Fibroblast of lung (primary cell): Measurements from ENCODE around the gene SNAP29. TPM values are rescaled to one million over a fixed set of nuclear protein-coding genes. Genes with fewer than 3 reads are reported as not detected.
A peak's percentile ranks its signal among the peaks of the same experiment; 100 is the strongest.

Experiments used
- DNase-seq, 2 donors: peaks; one replicate each; pipeline versions ENCODE4 v3.0.0 to v3.0.0-alpha.2; 2010; ENCODE audit warnings: low read depth in 2 of 2
- H2AFZ ChIP-seq: 2 replicates; pipeline ENCODE4 v1.5.1; 2012; ENCODE audit warnings: low read length, control low read depth, inconsistent platforms
- H3K27ac ChIP-seq: 2 replicates; pipeline ENCODE4 v1.5.1; 2011; ENCODE audit warnings: low read length, control low read depth; ENCODE audit not compliant: insufficient read depth
- H3K27me3 ChIP-seq: 2 replicates; pipeline ENCODE4 v1.5.1; 2011; ENCODE audit warnings: mild to moderate bottlenecking, low read length; ENCODE audit not compliant: control insufficient read depth, insufficient read depth
- H3K36me3 ChIP-seq: 2 replicates; pipeline ENCODE4 v1.5.1; 2011; ENCODE audit warnings: low read length; ENCODE audit not compliant: control insufficient read depth, insufficient read depth
- H3K4me1 ChIP-seq: 2 replicates; pipeline ENCODE4 v1.5.1; 2011; ENCODE audit warnings: low read length; ENCODE audit not compliant: control insufficient read depth, insufficient read depth; ENCODE audit errors: extremely low read depth
- H3K4me2 ChIP-seq: 2 replicates; pipeline ENCODE4 v1.5.1; 2011; ENCODE audit warnings: low read length, control low read depth; ENCODE audit not compliant: insufficient read depth; ENCODE audit errors: extremely low read depth
- H3K4me3 ChIP-seq, 4 experiments: fragments of 200-600 bp in 1 of 4; sonication (generic) in 1 of 4; replicated peaks in 1 of 4; 2 replicates each; pipeline ENCODE4 v1.5.1; 2011 to 2016; ENCODE audit warnings: low read length in 4 of 4, low read depth in 3 of 4, mild to moderate bottlenecking in 3 of 4, control low read depth in 2 of 4, inconsistent platforms in 1 of 4, mixed read lengths in 1 of 4; ENCODE audit not compliant: insufficient read depth in 1 of 4; ENCODE audit errors: control extremely low read depth in 1 of 4
- H3K79me2 ChIP-seq: 2 replicates; pipeline ENCODE4 v1.5.1; 2012; ENCODE audit warnings: mild to moderate bottlenecking, low read length, inconsistent platforms; ENCODE audit not compliant: control insufficient read depth, insufficient read depth
- H3K9ac ChIP-seq: 2 replicates; pipeline ENCODE4 v1.5.1; 2011; ENCODE audit warnings: mild to moderate bottlenecking, low read length, control low read depth; ENCODE audit not compliant: insufficient read depth
- H3K9me3 ChIP-seq: 2 replicates; pipeline ENCODE4 v1.5.1; 2012; ENCODE audit warnings: low read depth, low read length; ENCODE audit not compliant: control insufficient read depth, insufficient read depth
- H4K20me1 ChIP-seq: 2 replicates; pipeline ENCODE4 v1.5.1; 2011; ENCODE audit warnings: low read length; ENCODE audit not compliant: control insufficient read depth, insufficient read depth; ENCODE audit errors: extremely low read depth
- EZH2 ChIP-seq: IDR thresholded peaks from 2 replicates; pipeline ENCODE4 v1.5.1; 2012; ENCODE audit warnings: low read length, control low read depth, mild to moderate bottlenecking; ENCODE audit errors: missing control alignments
- polyA plus RNA-seq, 2 donors: library from polyadenylated mRNA; depleted of rRNA in 1 of 2; stranded (reverse) in 1 of 2; unstranded in 1 of 2; fragments of >200 nt; gene quantifications; 2 replicates each; pipeline ENCODE4 v1.2.1, GENCODE V29; 2011 to 2012; ENCODE audit warnings: missing spikeins in 1 of 2
- total RNA-seq: library from RNA; depleted of rRNA; stranded (reverse); fragments of >200 nt; gene quantifications from 2 replicates; pipeline ENCODE4 v1.2.1, GENCODE V29; 2014
- TF ChIP-seq, protein P1 (sequence below), 2 donors: IDR thresholded peaks in 1 of 2; conservative IDR thresholded peaks in 1 of 2; 1 replicate in 1 of 2; 2 replicates in 1 of 2; pipeline ENCODE4 v1.5.1; 2011 to 2012; ENCODE audit warnings: low read length in 2 of 2, control low read depth in 1 of 2, inconsistent platforms in 1 of 2, low read depth in 1 of 2, mild to moderate bottlenecking in 1 of 2

SNAP29 gene
- total and polyA plus RNA-seq, 2 donors (not counting 1 experiment from before 2014, with no cell fraction given) = 10.6 to 36.1 TPM

DNA sequence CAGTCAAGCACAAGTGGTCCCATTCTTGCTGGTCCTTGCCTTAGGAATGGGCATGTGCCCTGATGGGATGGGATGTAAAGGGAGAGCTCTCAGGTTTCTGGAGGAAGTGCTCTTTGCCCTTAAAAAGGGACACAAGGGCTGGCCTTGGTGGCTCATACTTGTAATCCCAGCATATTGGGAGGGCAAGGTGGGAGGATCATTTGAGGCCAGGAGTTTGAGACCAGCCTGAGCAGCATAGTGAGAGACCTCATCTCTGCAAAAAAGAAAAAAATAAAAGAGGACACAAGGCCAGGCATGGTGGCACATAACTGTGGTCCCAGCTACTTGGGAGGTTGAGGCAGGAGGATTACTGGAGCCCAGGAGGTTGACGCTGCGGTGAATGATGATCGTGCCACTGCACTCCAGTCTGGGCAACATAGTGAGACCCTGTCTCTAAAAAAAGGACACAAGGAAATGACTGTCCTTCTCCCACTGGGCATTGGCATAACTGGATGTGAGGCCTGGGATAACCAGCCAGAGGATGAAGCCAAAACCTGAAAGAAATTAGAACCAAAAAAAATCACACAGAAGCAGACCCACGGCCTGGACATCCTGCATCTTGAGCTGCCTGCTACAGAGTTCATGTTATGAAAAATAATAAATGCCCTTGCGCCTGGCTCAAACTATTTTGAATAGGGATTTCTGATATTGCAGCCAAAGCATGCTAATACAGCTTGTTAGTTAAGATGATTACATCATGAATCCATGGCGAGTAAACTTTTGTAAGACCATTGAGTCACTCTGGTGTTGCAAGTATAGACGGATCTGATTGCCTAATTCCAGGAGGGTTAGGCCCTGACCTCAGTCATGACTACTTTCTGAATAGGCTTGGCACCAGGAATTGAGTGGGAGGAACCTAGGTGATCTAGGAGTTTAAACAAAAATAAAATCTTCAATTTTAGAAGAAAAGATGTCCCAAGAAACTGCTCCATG lies 45.5 kb downstream of the SNAP29 start:
- Histone ChIP-seq H3K27me3 (no peaks in the 10 kb centered on the region), H4K20me1 (no peaks in the 10 kb centered on the region), H2AFZ (no peak overlapping the region), H3K4me2 (peak overlapping the region; percentile 62), H3K4me1 (peaks cover 11% of the 10 kb centered on the region), H3K27ac (peak overlapping the region; percentile 75), H3K79me2 (no peaks in the 10 kb centered on the region), H3K36me3 (no peaks in the 10 kb centered on the region), H3K4me3 (no peak overlapping the region), H3K9me3 (no peaks in the 10 kb centered on the region), H3K9ac (no peak overlapping the region)
- peak; percentile 96 to 99 for DNase-seq
- no peak for TF ChIP-seq EZH2
- TF ChIP-seq, protein P1, sequence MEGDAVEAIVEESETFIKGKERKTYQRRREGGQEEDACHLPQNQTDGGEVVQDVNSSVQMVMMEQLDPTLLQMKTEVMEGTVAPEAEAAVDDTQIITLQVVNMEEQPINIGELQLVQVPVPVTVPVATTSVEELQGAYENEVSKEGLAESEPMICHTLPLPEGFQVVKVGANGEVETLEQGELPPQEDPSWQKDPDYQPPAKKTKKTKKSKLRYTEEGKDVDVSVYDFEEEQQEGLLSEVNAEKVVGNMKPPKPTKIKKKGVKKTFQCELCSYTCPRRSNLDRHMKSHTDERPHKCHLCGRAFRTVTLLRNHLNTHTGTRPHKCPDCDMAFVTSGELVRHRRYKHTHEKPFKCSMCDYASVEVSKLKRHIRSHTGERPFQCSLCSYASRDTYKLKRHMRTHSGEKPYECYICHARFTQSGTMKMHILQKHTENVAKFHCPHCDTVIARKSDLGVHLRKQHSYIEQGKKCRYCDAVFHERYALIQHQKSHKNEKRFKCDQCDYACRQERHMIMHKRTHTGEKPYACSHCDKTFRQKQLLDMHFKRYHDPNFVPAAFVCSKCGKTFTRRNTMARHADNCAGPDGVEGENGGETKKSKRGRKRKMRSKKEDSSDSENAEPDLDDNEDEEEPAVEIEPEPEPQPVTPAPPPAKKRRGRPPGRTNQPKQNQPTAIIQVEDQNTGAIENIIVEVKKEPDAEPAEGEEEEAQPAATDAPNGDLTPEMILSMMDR (conservative IDR thresholded peaks at IDR 0.05 in 1 of 2, IDR thresholded peaks at IDR 0.05 in 1 of 2; ENCODE audit: low read depth in 1 of 2, low read length in 2 of 2) = no peak

DNA sequence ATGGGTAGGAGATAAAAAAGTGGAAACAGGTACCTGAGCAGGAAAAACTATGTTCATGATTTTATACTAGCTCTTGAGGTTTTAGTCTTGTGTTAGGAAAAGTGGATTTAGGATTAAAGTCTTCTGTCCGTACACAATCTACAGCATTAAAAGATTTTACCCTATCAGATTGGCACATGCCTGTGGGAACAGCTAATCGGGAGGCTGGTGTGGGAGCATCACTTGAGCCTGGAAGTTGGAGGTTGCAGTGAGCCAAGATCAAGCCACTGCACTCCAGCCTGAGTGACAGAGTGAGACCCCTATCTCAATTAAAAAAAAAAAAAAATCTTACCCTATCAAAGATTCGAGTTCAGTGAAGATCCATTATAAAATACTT lies 46.2 kb downstream of the SNAP29 start:
- no peak for DNase-seq
- no peaks in the 10 kb centered on the region for H3K27me3 ChIP-seq
- no peak overlapping the region for H3K9ac ChIP-seq
- peaks cover 11% of the 10 kb centered on the region for H3K4me1 ChIP-seq
- H3K79me2 ChIP-seq = no peaks in the 10 kb centered on the region
- H3K4me3 ChIP-seq = no peak overlapping the region
- H3K27ac ChIP-seq = peak overlapping the region; percentile 75
- H3K4me2 ChIP-seq = peak overlapping the region; percentile 62
- no peaks in the 10 kb centered on the region for H3K9me3 ChIP-seq
- no peaks in the 10 kb centered on the region for H4K20me1 ChIP-seq
- H3K36me3 ChIP-seq = no peaks in the 10 kb centered on the region
- TF ChIP-seq, protein P1 (conservative IDR thresholded peaks at IDR 0.05 in 1 of 2, IDR thresholded peaks at IDR 0.05 in 1 of 2; ENCODE audit: low read depth in 1 of 2, low read length in 2 of 2) = no peak
- TF ChIP-seq EZH2 = no peak
- H2AFZ ChIP-seq = no peak overlapping the region

DNA sequence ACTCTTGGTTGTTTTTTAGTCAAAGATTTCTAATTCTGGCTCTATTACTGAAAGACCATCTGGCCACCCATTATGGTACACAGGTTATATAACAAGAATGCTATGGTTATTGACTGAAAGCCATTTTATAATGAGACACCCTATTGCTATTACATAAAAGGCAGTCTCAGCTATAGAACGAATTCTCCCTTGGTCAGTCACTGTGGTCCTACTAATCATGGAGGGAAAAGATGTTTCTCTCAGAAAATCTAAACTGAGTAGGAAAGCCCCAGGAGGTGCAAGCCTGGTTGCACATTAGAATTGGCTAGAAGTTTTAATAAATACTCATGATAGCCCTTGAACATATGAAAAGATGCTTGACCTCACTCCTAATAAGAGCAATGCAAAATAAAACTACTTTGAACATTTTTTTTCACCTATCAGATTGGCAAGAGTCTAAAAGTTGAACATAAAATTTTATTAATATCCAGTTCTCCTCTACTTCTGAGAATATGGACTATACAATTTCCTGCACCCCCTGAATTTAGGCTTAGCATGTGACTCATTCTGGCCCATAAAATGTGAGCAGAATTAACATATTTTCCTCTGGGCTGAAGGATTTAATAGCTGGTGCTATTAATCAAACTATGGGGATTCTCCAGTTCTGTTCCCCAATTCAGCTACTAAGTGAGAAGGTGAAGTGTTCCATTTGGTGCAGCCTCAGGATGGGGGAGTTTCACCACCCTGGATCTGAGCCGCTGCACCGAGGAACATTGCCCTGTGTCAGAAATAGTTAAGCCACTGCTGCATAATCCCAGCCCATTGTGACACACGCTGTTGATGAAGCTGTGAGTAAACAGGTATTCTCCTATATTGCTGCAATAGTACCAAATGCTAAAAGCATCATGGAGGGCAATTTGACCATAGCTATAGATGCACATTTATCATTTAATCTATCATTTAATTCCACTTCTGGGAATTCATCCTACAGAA lies 46.9 kb downstream of the SNAP29 start:
- H3K27me3 ChIP-seq = no peaks in the 10 kb centered on the region
- DNase-seq = no peak
- TF ChIP-seq EZH2 = no peak
- TF ChIP-seq, protein P1 (conservative IDR thresholded peaks at IDR 0.05 in 1 of 2, IDR thresholded peaks at IDR 0.05 in 1 of 2; ENCODE audit: low read depth in 1 of 2, low read length in 2 of 2) = no peak
- H3K4me2 ChIP-seq = peak overlapping the region; percentile 37
- no peak overlapping the region for H3K4me3 ChIP-seq
- no peak overlapping the region for H2AFZ ChIP-seq
- H3K27ac ChIP-seq = peak overlapping the region; percentile 75
- H3K9ac ChIP-seq = no peak overlapping the region
- no peaks in the 10 kb centered on the region for H4K20me1 ChIP-seq
- no peaks in the 10 kb centered on the region for H3K79me2 ChIP-seq
- peaks cover 11% of the 10 kb centered on the region for H3K4me1 ChIP-seq
- no peaks in the 10 kb centered on the region for H3K9me3 ChIP-seq
- H3K36me3 ChIP-seq = no peaks in the 10 kb centered on the region
